Stomach smooth muscle (tissue), 2 donors: ENCODE results near the gene NRXN3.
"Not testable (repeated sequence)": the region's sequence is repeated elsewhere in the genome, so short reads cannot be mapped to it uniquely, and the experiment has no call there.

ENCODE experiments used
- H3K27ac ChIP-seq: one replicate; pipeline ENCODE4 v1.7.0; 2013; ENCODE audit warnings: mild to moderate bottlenecking, low read length, inconsistent platforms
- H3K27me3 ChIP-seq, 2 donors: one replicate each; pipeline ENCODE4 v1.7.0; 2013; ENCODE audit warnings: low read length in 2 of 2; ENCODE audit not compliant: insufficient read depth in 2 of 2, control insufficient read depth in 1 of 2
- H3K36me3 ChIP-seq, 2 donors: one replicate each; pipeline ENCODE4 v1.7.0; 2013; ENCODE audit warnings: low read length in 2 of 2; ENCODE audit not compliant: control insufficient read depth in 2 of 2, insufficient read depth in 2 of 2
- H3K4me1 ChIP-seq: one replicate; pipeline ENCODE4 v1.7.0; 2013; ENCODE audit warnings: low read length; ENCODE audit not compliant: control insufficient read depth, insufficient read depth
- H3K4me3 ChIP-seq, 2 donors: one replicate each; pipeline ENCODE4 v1.7.0; 2013; ENCODE audit warnings: low read length in 2 of 2
- H3K9ac ChIP-seq, 2 donors: one replicate each; pipeline ENCODE4 v1.7.0; 2013; ENCODE audit warnings: low read length in 2 of 2, mild to moderate bottlenecking in 1 of 2
- H3K9me3 ChIP-seq, 2 donors: one replicate each; pipeline ENCODE4 v1.7.0; 2013; ENCODE audit warnings: low read length in 2 of 2; ENCODE audit not compliant: control insufficient read depth in 2 of 2
- donor health status: healthy.
- donor health status: Pancreatic carcinoma.

NRXN3 gene

DNA sequence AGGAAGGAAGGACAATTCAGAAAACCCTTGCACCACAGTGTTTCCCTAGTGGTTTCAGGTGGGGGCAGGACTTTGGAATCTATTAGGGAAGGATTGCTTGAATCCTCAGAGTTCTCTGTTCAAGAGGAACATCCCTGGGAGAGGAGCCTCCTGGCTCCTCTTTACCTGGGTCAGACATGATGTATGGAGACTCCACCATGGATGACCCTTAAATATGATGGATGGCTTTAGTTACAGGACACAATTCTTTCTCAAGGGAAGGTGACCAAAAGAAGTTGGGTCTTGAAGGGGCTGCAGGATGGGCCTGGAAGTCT lies 396.6 kb downstream of the NRXN3 start:
- Histone ChIP-seq H3K9me3 (no peaks in the 10 kb centered on the region), H3K27me3 (no peaks in the 10 kb centered on the region), H3K36me3 (no peaks in the 10 kb centered on the region), H3K4me3 (no peak overlapping the region), H3K4me1 (no peaks in the 10 kb centered on the region), H3K9ac (no peak overlapping the region), H3K27ac (no peak overlapping the region)

- H3K27me3 ChIP-seq: no peaks in the 10 kb centered on the region
- no peaks in the 10 kb centered on the region for H3K9me3 ChIP-seq
- H3K4me3 ChIP-seq: no peak overlapping the region
- no peaks in the 10 kb centered on the region for H3K36me3 ChIP-seq
- no peak overlapping the region for H3K9ac ChIP-seq
- H3K27ac ChIP-seq: no peak overlapping the region
- H3K4me1 ChIP-seq: no peaks in the 10 kb centered on the region
Measured at GRCh38 chr14:78567343-78567742, 397.2 kb downstream of the NRXN3 start.

DNA sequence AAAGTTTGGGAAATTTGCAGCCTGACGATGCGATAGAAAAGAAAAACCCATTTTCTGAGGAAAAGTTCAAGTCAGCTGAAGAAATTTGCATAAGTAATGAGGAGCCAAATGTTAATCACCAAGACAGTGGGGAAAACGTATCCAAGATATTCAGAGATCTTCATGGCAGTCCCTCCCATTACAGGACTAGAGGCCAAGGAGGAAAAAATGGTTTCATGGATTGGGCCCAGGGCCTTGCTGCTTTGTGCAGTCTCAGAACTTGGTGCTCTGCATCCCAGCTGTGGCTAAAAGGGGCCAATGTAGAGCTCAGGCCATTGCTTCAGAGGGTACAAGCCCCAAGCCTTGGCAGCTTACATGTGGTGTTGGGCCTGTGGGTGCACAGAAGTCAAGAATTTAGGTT lies 403.6 kb downstream of the NRXN3 start:
- H3K4me3 ChIP-seq, H3K9ac ChIP-seq, H3K27me3 ChIP-seq, H3K27ac ChIP-seq, H3K4me1 ChIP-seq, H3K9me3 ChIP-seq, H3K36me3 ChIP-seq: not testable (repeated sequence)

DNA sequence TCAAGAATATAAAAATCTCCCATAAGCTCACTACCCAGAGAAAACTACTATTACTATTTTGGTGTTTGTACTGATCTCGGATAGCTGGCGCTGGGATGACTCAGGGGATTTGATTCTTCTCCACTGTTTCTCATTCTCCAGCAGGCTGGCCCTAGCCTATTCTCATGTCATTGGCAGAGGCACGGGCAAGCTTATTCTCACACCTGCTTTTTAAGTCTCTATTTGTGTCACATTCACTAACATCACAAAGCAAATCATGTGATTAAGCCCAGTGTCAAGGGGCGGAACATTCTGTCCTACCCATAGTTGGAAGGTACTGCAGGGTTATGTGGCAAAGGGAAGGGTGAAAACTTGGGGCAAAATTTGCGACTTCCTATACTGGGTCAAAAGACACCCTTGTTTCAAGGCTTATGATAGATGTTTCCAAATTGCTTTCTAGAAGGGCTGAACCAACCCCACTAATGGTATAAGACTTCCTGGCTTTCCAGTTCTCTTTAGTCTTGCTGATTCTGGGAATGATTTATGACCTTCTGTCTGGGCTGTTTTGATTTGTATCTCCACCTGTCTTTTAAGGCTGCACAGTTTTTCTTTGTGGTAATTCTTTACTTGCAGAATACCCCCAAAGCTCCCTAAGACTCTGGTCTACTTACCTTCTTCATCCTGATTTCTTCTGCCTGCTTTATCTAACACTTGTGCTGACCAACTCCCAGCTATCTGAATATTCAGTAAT lies 406.4 kb downstream of the NRXN3 start:
- H3K9ac ChIP-seq: no peak overlapping the region
- no peaks in the 10 kb centered on the region for H3K27me3 ChIP-seq
- no peaks in the 10 kb centered on the region for H3K4me1 ChIP-seq
- H3K36me3 ChIP-seq: no peaks in the 10 kb centered on the region
- peaks cover 0 to 2% of the 10 kb centered on the region in 2 donors for H3K9me3 ChIP-seq
- H3K27ac ChIP-seq: no peak overlapping the region
- no peak overlapping the region for H3K4me3 ChIP-seq

- Histone ChIP-seq H3K9me3 (peaks cover 0 to 5% of the 10 kb centered on the region in 2 donors), H3K4me3 (no peak overlapping the region), H3K36me3 (no peaks in the 10 kb centered on the region), H3K27ac (no peak overlapping the region), H3K9ac (no peak overlapping the region), H3K4me1 (no peaks in the 10 kb centered on the region), H3K27me3 (no peaks in the 10 kb centered on the region)
Measured at GRCh38 chr14:78581229-78581628, 411.1 kb downstream of the NRXN3 start.

DNA sequence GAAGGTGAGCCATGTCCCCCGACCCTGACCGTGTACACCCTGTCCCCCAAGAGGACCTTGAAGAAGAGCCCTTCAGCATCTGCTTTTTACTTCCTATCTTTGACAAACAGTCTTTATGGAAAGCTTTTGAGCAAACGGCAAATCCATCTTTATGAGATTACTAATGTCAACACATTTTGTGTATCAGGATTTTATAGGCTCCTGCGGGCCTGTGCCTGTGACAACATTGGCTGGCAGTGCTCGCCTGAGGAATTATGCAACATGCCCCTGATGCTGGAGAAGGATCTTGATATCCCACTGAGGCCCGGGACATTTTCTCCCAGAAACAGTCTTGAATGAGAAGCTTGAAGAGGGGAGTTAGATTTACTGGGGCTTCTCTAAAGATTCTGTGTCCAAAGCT lies 416.5 kb downstream of the NRXN3 start:
- Histone ChIP-seq H3K27ac (no peak overlapping the region), H3K4me1 (no peaks in the 10 kb centered on the region), H3K4me3 (no peak overlapping the region), H3K9ac (no peak overlapping the region), H3K27me3 (peaks cover 0 to 5% of the 10 kb centered on the region in 2 donors), H3K36me3 (no peaks in the 10 kb centered on the region), H3K9me3 (peaks cover 0 to 2% of the 10 kb centered on the region in 2 donors)

- Histone ChIP-seq H3K9ac (no peak overlapping the region), H3K27ac (no peak overlapping the region), H3K27me3 (peaks cover 0 to 5% of the 10 kb centered on the region in 2 donors), H3K4me3 (no peak overlapping the region), H3K36me3 (no peaks in the 10 kb centered on the region), H3K4me1 (no peaks in the 10 kb centered on the region), H3K9me3 (peaks cover 0 to 5% of the 10 kb centered on the region in 2 donors)
Measured at GRCh38 chr14:78588906-78589305, 418.7 kb downstream of the NRXN3 start.

GRCh38 chr14:78592616-78593219 lies 422.5 kb downstream of the NRXN3 start:
- H3K9me3 ChIP-seq: peaks cover 0 to 2% of the 10 kb centered on the region in 2 donors
- no peak overlapping the region for H3K27ac ChIP-seq
- no peaks in the 10 kb centered on the region for H3K36me3 ChIP-seq
- H3K27me3 ChIP-seq: no peaks in the 10 kb centered on the region
- no peaks in the 10 kb centered on the region for H3K4me1 ChIP-seq
- H3K9ac ChIP-seq: no peak overlapping the region
- H3K4me3 ChIP-seq: no peak overlapping the region

GRCh38 chr14:78593949-78594348 lies 423.8 kb downstream of the NRXN3 start:
- Histone ChIP-seq H3K27me3 (no peaks in the 10 kb centered on the region), H3K27ac (no peak overlapping the region), H3K4me3 (no peak overlapping the region), H3K4me1 (no peaks in the 10 kb centered on the region), H3K9me3 (peaks cover 0 to 2% of the 10 kb centered on the region in 2 donors), H3K36me3 (no peaks in the 10 kb centered on the region), H3K9ac (no peak overlapping the region)

DNA sequence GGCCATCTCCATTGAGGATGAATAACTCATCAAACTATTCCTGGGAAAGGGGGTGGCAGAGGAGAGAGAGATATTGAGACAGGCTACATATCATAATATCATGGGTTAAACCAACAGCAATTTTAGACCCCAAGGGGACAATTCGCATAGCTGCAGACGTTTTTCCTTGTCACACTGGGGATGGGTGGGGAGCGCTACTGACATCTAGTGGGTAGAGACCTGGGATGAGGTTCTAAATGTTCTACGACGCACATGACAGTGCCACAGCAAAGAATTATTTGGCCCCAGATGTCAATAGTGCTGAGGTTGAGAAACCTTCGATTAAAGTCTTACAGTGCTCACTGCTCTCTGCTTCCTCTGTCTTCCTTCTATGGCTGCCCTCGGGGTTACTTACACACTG lies 425.6 kb downstream of the NRXN3 start:
- no peak overlapping the region for H3K27ac ChIP-seq
- no peaks in the 10 kb centered on the region for H3K36me3 ChIP-seq
- H3K27me3 ChIP-seq: no peaks in the 10 kb centered on the region
- H3K4me3 ChIP-seq: no peak overlapping the region
- no peaks in the 10 kb centered on the region for H3K4me1 ChIP-seq
- H3K9me3 ChIP-seq: peaks cover 0 to 2% of the 10 kb centered on the region in 2 donors
- no peak overlapping the region for H3K9ac ChIP-seq
